ENCODE results near the gene NT5DC1. TPM values are rescaled to one million over a fixed set of nuclear protein-coding genes. Genes with fewer than 3 reads are reported as not detected.
A peak's percentile ranks its signal among the peaks of the same experiment; 100 is the strongest.
"Not testable (repeated sequence)": the region's sequence is repeated elsewhere in the genome, so short reads cannot be mapped to it uniquely, and the experiment has no call there.

NT5DC1 gene
- total RNA-seq, 1 donor from 2014 or later: 55.0 TPM

- DNase-seq (no peak), ATAC-seq (no peak)
- intact Hi-C loops (cut with micrococcal nuclease): no loop called here
Measured at GRCh38 chr6:116256694-116257093, 156.0 kb downstream of the NT5DC1 start.

GRCh38 chr6:116258520-116258919 is 157.9 kb downstream of the NT5DC1 start:
- ATAC-seq (no peak), DNase-seq (no peak)
- intact Hi-C loops (cut with micrococcal nuclease): no loop called here

- DNase-seq: no peak
- intact Hi-C loops (cut with micrococcal nuclease): no loop called here
- ATAC-seq: no peak
Measured at GRCh38 chr6:116263353-116263752, 162.7 kb downstream of the NT5DC1 start.

GRCh38 chr6:116265041-116265829 is 164.6 kb downstream of the NT5DC1 start:
- intact Hi-C loops (cut with micrococcal nuclease): no loop called here
- DNase-seq: peak; percentile 65
- peak; percentile 89 for ATAC-seq

GRCh38 chr6:116266803-116267202 is 166.2 kb downstream of the NT5DC1 start:
- ATAC-seq: no peak
- DNase-seq: no peak
- intact Hi-C loops (cut with micrococcal nuclease): no loop called here

GRCh38 chr6:116267836-116268588 is 167.4 kb downstream of the NT5DC1 start:
- intact Hi-C loops (cut with micrococcal nuclease): no loop called here
- DNase-seq: no peak
- no peak for ATAC-seq

- DNase-seq (no peak), ATAC-seq (peak; percentile 57)
- intact Hi-C loops (cut with micrococcal nuclease): no loop called here
Measured at GRCh38 chr6:116268589-116269293, 168.1 kb downstream of the NT5DC1 start.

- intact Hi-C loops (cut with micrococcal nuclease): no loop called here
Measured at GRCh38 chr6:116271149-116271708, 170.6 kb downstream of the NT5DC1 start.

GRCh38 chr6:116277124-116277523 is 176.5 kb downstream of the NT5DC1 start:
- intact Hi-C loops (cut with micrococcal nuclease): no loop called here
- DNase-seq: no peak
- ATAC-seq: no peak

More at GRCh38 chr6:116271149-116271708, 170.6 kb downstream of the NT5DC1 start:
- ATAC-seq (no peak), DNase-seq (no peak)

- ATAC-seq: no peak
- intact Hi-C loops (cut with micrococcal nuclease): no loop called here
- DNase-seq: no peak
Measured at GRCh38 chr6:116278481-116278829, 177.8 kb downstream of the NT5DC1 start.

- ATAC-seq: peak; percentile 61
- intact Hi-C loops (cut with micrococcal nuclease): no loop called here
- DNase-seq: peak; percentile 76
Measured at GRCh38 chr6:116278854-116279231, 178.2 kb downstream of the NT5DC1 start.

- DNase-seq (peak; percentile 96), ATAC-seq (peak; percentile 97)
- intact Hi-C loops (cut with micrococcal nuclease): loop anchor here (10.0 kb wide), 1 partner anchor 255 kb away; no protein-coding TSS in a partner anchor
Measured at GRCh38 chr6:116279232-116280160, 178.8 kb downstream of the NT5DC1 start, which contains the start of gene TSPYL1. TSPYL1 (minus strand) TSS chr6:116279930; CDS start chr6:116279830, 100 bp downstream.

GRCh38 chr6:116280161-116280932 is 179.7 kb downstream of the NT5DC1 start:
- intact Hi-C loops (cut with micrococcal nuclease): loop anchor here (10.0 kb wide), 1 partner anchor 254 kb away; no protein-coding TSS in a partner anchor
- DNase-seq: no peak
- no peak for ATAC-seq

GRCh38 chr6:116280933-116281316 is 180.3 kb downstream of the NT5DC1 start:
- intact Hi-C loops (cut with micrococcal nuclease): loop anchor here (10.0 kb wide), 1 partner anchor 254 kb away; no protein-coding TSS in a partner anchor
- DNase-seq (no peak), ATAC-seq (no peak)

- intact Hi-C loops (cut with micrococcal nuclease): loop anchor here (10.0 kb wide), 1 partner anchor 252 kb away; no protein-coding TSS in a partner anchor
- DNase-seq (no peak), ATAC-seq (no peak)
Measured at GRCh38 chr6:116282698-116283097, 182.0 kb downstream of the NT5DC1 start.

GRCh38 chr6:116283191-116283590 is 182.5 kb downstream of the NT5DC1 start:
- ATAC-seq: no peak
- intact Hi-C loops (cut with micrococcal nuclease): loop anchor here (10.0 kb wide), 1 partner anchor 252 kb away; no protein-coding TSS in a partner anchor
- DNase-seq: no peak

- not testable (repeated sequence) for DNase-seq, ATAC-seq
- intact Hi-C loops (cut with micrococcal nuclease): loop anchor here (10.0 kb wide), 1 partner anchor 250 kb away; no protein-coding TSS in a partner anchor
Measured at GRCh38 chr6:116284984-116285383, 184.3 kb downstream of the NT5DC1 start.
